Measurements from ENCODE around the gene SMOC1. TPM values are rescaled to one million over a fixed set of nuclear protein-coding genes. Genes with fewer than 3 reads are reported as not detected.

Gene SMOC1
- polyA plus RNA-seq, 4 donors, result 1.7 to 2.4 (median 2.0) TPM

DNA sequence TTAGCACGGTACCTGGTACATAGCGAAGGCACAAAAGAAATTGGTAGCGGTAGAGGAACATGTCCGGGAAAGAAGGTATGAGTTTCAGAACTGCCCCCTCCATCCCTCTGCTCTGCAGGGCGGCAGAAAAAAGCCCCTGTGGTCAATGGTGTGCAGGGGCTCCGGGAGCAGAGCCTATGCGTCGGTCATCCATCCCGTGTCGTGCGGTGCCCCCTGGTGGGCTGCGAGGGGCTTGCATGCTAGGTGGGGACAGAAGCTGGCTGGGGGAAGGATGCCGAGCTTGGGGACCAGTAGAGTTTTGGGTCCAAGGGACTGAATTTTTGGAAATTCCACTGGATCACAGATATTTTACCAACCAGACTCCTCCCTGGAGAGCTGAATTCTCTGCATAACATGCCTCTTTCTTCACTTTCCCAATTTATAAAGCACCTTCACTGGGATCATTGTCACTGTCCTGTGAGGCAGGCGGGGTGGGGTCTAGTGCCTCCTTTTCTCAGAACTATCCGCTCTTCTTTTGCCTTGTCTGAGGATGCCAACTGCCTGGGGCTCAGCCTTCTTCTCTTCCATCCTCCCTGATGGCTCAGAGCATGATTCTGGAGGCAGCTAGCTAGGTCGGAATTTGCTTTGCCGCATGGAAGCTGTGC, 148.7 kb downstream of the SMOC1 start:
- peak in 1 of 4 donors; percentile 46 for DNase-seq (ENCODE audit: low read depth in 4 of 4, low spot score in 2 of 4)

GRCh38 chr14:70029296-70030132, 150.3 kb downstream of the SMOC1 start:
- no peak for DNase-seq (ENCODE audit: low read depth in 4 of 4, low spot score in 2 of 4)

DNA sequence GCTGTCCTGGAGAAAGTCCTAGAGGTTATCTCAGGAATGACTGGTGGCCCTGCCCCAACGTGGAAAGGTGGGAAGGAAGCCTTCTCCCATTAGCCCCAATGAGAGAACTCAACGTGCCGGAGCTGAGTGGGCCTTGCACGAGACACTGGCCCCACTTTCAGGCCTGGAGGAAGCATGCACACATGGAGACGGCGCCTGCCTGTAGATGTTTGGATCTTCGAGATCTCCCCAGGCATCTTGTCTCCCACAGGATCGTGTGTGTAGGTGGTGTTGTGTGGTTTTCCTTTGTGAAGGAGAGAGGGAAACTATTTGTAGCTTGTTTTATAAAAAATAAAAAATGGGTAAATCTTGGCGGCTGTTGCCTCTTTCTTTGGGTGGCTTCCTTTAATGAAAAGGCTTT, 152.8 kb downstream of the SMOC1 start:
- DNase-seq (ENCODE audit: low read depth in 4 of 4, low spot score in 2 of 4), result no peak

DNA sequence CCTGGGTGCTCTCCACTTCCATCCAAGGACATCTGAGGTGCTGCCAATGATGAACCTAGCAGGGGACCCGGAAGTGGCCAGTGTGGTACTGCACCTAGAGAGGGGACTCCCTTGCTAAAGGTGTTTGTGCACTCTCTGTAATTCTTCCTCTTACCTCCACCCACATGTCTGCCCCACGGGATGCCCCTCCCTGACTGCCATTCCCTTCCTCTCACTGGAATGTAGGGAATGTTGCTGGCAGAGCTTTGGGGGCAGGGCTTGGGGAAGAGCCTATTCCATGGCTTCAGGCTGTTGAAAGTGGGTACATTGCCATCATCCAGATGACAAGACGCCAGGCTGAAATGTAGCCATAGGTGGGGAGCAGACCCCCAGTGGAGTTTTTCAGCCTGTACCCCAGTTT, 153.2 kb downstream of the SMOC1 start:
- no peak for DNase-seq (ENCODE audit: low read depth in 4 of 4, low spot score in 2 of 4)

- no peak for DNase-seq (ENCODE audit: low read depth in 4 of 4, low spot score in 2 of 4)
Observed at GRCh38 chr14:70033116-70033515, 153.9 kb downstream of the SMOC1 start.

DNA sequence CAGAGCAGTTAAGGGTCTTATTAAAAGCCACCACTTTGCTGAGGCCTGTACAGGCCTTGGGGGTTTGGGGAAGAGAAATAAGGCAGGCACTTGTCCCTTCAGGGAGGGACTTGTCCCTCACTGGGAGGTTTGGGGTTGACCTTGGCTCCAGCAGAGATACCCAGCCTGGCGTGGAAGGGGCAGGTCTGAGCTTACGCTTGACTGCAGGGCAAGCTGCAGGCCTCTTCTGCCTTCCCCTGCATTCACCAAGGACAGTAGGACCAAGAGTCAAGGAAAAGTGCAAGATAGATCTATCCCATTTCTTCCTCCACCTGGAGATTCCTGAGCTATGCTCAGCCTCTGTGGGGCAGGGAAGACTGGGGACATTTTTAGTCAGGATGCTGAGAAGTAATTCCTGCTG, 154.3 kb downstream of the SMOC1 start:
- no peak for DNase-seq (ENCODE audit: low read depth in 4 of 4, low spot score in 2 of 4)

- no peak for DNase-seq (ENCODE audit: low read depth in 4 of 4, low spot score in 2 of 4)
Observed at GRCh38 chr14:70034257-70034656, 155.0 kb downstream of the SMOC1 start.

DNA sequence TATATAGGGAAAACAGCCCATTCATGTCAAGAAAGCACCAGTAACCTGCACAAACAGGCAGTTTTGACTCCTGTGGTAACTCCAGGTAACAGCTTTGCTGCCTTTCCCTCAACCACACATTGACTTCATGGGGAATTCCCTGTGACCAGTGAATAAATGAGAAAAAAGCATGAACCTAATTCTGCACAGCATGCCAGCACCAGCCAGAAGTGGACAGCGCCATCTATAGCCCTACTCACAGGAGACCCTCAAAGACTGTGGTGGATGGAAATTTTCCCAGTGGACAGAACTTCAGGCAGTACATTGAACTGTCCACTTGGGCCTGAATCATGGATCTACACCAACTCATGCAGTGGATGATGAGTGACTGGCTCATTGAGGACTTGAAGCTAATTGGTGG, 157.4 kb downstream of the SMOC1 start:
- DNase-seq (ENCODE audit: low read depth in 4 of 4, low spot score in 2 of 4), result no peak

GRCh38 chr14:70043001-70043400, 163.8 kb downstream of the SMOC1 start:
- no peak for DNase-seq (ENCODE audit: low read depth in 4 of 4, low spot score in 2 of 4)

GRCh38 chr14:70045310-70045709, 166.1 kb downstream of the SMOC1 start:
- DNase-seq (ENCODE audit: low read depth in 4 of 4, low spot score in 2 of 4), result no peak

DNA sequence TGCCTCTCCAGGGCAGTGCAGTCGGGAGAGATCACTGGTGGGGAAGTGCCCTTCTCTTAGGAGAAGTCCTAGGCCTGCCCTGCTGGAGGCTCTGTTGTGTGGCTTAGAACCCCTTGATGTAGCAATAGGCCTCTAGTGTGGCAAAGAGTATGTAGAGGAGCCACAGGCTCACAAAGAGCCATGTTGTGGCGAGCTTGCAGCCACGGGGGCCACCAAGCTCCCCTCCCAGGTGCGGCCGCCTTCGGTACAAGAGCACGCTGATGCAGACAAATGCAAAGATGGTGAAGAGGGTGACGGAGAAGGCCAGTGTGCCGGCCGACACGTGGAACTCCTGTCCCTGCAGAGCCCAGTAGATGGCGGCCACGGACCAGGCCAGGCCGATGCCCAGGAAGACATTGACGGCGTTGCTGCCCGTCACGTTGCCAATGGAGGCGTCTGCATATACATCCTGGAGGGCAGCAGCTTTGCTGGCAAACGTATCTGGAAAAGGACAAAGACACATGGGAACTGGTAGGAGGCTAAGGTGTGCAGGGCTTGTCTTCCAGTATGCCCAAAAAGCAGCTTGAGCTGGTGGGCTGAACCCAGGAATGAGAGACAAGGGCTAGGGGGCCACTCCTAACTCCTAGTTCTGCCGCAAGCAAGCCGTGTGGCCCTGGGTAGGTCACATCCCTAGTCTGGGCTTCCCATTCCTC, 166.8 kb downstream of the SMOC1 start:
- DNase-seq (ENCODE audit: low read depth in 4 of 4, low spot score in 2 of 4), result peak in 3 of 4 donors; percentile 4 to 29 (median 9)

GRCh38 chr14:70047598-70048312, 168.5 kb downstream of the SMOC1 start:
- DNase-seq (ENCODE audit: low read depth in 4 of 4, low spot score in 2 of 4), result no peak

- no peak for DNase-seq (ENCODE audit: low read depth in 4 of 4, low spot score in 2 of 4)
Observed at GRCh38 chr14:70048313-70048654, 169.1 kb downstream of the SMOC1 start.

GRCh38 chr14:70049605-70050004, 170.4 kb downstream of the SMOC1 start:
- no peak for DNase-seq (ENCODE audit: low read depth in 4 of 4, low spot score in 2 of 4)

DNA sequence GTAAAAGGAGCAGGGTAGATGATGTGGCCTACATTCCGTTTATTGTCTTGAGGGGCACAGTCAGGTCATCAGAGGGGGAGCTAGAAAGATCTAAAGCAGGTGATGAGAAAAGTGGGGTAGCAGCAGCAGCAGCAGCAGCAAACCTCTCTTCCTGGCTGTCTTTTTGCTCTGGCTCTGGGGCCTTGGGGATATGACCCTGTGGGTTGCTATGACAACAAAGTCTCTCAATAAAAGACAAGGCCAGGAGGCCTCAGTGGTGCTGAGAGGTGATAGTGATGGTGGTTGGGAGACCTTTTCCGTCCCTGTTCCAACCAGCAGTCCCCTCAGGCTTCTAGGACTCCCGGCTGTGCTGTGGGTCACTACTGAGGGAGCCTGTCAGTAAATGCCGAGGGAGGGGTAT, 170.9 kb downstream of the SMOC1 start:
- no peak for DNase-seq (ENCODE audit: low read depth in 4 of 4, low spot score in 2 of 4)

DNA sequence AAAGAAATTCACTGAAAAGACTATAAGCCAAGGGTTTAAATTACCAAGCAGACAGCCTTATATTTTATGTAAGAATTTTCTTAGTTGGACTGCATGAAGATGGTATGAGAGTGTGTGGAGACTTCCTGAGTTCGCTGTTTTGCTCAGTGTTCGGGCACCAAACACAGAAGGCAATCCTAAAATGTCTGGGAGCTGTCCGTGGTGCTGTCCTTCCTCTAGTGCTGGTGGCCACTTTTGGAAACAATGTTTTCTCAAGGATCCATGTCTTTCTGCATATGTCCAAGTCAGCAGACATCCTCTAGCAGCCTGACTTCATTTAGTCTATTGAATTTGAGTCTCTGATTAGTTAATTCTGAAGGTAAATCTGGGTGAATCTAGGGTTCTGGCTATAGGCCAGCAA, 173.8 kb downstream of the SMOC1 start:
- DNase-seq (ENCODE audit: low read depth in 4 of 4, low spot score in 2 of 4), result peak in 3 of 4 donors; percentile 31 to 59 (median 36)

DNA sequence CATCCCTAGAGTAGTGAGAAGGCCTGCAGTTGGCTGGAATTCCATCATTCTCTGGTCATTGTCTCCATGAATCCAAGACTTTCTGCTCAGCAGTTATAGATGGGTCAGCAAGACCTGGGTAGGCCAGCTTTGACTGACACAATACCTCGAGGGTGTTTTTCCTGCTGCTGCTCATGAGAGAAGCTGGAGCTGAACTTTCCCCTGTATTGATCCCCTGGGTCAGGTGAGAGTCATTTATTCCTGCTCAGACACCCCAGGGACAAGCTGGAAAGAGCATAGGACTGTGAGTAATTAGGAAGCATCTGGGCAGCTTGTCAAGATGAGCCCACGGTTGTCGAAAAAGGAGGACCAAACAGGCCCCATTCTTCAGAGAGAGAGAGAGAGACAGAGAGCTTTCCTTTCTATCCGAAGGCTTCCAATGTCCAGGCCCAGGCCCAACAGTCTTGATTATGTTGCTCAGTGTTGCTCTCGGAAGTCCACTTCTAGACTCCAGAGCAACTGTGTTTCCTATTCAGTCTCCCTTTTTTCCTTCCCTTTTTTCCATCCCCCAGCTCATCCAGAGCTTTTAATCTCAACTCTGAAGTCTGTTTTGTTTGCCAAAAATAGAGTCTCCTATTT, 178.4 kb downstream of the SMOC1 start:
- DNase-seq (ENCODE audit: low read depth in 4 of 4, low spot score in 2 of 4), result no peak

GRCh38 chr14:70059545-70059944, 180.3 kb downstream of the SMOC1 start:
- no peak for DNase-seq (ENCODE audit: low read depth in 4 of 4, low spot score in 2 of 4)

GRCh38 chr14:70061108-70061507, 181.9 kb downstream of the SMOC1 start:
- DNase-seq (ENCODE audit: low read depth in 4 of 4, low spot score in 2 of 4), result no peak

GRCh38 chr14:70064136-70064865, 185.1 kb downstream of the SMOC1 start:
- DNase-seq (ENCODE audit: low read depth in 4 of 4, low spot score in 2 of 4), result no peak
